Right renal pelvis (tissue), 4 donors: ENCODE data around the gene KRT3. TPM values are rescaled to one million over a fixed set of nuclear protein-coding genes. Genes with fewer than 3 reads are reported as not detected.

Experiments used
- DNase-seq, 4 donors: peaks; one replicate each; pipeline ENCODE4 v3.0.0-alpha.2; 2013; ENCODE audit warnings: low read depth in 4 of 4, low spot score in 3 of 4, missing footprints in 1 of 4
- polyA plus RNA-seq, 4 donors: library from polyadenylated mRNA; unstranded; fragments of 120-200 nt; gene quantifications; one replicate each; pipeline ENCODE4 v1.2.1, GENCODE V29; 2013; ENCODE audit not compliant: insufficient read length in 4 of 4

Gene KRT3
- polyA plus RNA-seq, 4 donors: not detected

- DNase-seq: no peak
Measured at GRCh38 chr12:52815161-52815560, 19.2 kb upstream of the KRT3 start.

DNA sequence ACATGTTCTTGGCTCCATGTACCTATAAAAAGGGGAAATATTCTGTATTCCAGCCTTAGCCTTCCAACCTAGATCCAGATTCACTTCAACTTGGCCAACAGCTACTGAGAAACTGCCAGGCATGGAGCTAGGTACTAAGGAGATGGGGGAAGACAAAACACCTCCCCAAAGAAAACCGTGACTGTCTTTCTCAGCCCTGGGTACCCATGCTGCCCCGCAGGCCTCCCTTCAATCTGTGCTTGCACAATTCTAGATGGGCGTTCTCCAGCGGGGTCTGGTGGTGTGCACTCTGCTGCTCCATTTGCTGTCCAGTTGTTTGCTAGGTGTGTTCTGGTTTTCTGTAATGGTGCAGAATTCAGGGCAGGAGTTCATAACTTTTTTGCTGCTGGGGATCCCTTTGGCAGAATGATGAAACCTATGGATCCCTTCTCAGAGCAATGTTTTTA is 18.8 kb upstream of the KRT3 start:
- no peak for DNase-seq

DNA sequence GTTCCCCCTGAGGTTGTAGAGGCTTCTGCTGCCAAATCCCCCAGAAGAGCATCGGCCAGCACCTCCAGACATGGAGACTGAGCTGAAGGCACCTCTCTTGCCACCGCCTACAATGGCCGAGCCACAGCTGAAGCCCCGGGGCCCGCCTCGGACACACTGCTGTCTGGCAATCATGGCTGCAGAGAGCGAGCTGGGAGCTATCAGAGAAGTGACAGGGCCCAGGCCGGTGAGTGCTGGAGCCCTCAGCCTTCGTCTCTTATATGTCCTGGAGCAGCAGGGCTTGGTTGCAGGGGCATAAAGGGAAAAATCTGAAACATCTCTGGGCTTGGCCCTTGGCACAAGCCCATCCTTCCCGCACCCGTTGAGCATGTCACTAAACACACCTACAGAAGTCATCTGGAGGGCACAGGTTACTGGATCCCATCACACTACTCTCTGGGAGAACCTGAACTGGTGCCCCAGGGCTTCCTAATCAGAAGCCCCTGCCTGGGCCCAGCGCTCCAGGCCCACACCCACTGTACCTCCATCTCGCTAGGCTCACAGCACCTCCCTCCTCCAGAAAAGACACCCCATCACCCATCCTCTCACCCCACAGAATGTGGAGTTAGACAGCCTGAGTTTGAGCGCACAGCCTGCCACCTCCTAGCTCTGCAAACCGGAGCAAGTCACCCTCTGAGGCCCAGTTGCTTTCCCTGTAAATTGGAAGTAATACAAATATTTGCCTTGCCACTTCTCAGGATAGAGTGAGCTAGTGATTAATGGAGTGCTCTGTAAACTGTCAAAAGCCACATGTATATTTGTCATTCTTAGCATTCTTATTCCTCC is 18.2 kb upstream of the KRT3 start, which contains the start of gene KRT4:
KRT4 (minus strand) TSS at position 232 of the 825 bp plus-strand sequence; CDS start at position 174, 58 bp downstream.
- no peak for DNase-seq

DNA sequence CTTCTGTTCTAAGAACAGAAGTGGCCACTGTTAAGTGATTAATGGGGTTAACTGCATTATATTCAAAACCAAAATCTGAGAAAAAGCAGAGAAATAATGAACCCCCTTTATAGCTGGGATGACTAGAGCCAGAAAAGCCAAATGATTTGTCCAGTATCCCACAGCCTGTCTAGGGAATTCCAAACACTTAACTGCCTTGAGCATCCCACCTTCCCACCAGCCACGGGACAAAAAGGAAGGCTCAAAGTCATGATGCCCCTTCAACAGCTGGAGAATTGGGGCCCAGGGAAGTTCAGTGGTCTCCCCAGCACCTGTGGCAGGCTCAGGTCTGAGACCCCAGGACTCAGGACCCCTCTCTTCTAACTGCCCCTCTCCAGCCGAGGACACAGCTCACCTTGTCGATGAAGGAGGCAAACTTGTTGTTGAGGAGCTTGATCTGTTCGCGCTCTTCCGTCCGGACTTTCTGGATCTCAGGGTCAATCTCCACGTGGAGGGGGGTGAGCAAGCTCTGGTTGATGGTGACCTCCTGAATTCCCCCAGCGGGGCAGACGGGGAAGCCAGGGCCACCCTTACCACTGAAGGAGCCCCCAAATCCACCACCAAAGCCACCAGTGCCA is 17.4 kb upstream of the KRT3 start:
- DNase-seq: no peak

GRCh38 chr12:52812749-52813148 is 16.8 kb upstream of the KRT3 start:
- no peak for DNase-seq

DNA sequence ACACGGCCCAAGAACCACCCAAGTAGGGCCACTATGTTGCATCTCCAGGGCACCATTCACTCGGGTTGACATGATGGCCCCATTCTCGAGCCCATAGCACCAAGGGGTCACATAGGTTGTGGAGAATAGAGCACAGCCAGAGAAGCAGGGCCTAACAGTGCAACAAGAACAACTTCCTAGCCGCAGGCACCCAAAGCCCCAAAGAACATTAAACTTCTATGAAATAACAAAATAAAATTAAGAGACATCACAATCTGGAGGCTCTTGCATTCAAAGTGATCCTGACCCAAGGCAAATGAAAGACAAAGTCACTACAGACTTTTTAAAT is 16.1 kb upstream of the KRT3 start:
- no peak for DNase-seq

- no peak for DNase-seq
Measured at GRCh38 chr12:52811191-52812072, 15.5 kb upstream of the KRT3 start.

DNA sequence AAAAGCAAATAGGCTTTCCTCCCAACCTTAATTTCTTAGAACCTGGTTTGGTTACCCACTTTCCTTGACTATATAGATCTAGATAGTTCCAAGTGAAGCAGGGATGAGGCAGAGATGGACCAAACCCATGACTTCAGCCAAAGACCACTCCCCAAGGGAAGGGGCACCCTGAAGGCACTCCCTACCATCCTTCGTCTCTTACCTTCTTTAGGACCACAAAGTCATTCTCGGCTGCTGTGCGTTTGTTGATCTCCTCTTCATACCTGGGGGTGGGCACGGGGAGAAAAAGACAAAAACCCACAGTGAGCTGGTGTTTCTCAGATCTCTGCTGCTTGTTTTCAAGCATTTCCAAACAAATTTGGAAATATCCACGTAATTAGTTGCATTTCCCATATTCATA is 14.6 kb upstream of the KRT3 start:
- DNase-seq: no peak

- DNase-seq: no peak
Measured at GRCh38 chr12:52809166-52809565, 13.2 kb upstream of the KRT3 start.

- DNase-seq: no peak
Measured at GRCh38 chr12:52808573-52809160, 12.8 kb upstream of the KRT3 start.

DNA sequence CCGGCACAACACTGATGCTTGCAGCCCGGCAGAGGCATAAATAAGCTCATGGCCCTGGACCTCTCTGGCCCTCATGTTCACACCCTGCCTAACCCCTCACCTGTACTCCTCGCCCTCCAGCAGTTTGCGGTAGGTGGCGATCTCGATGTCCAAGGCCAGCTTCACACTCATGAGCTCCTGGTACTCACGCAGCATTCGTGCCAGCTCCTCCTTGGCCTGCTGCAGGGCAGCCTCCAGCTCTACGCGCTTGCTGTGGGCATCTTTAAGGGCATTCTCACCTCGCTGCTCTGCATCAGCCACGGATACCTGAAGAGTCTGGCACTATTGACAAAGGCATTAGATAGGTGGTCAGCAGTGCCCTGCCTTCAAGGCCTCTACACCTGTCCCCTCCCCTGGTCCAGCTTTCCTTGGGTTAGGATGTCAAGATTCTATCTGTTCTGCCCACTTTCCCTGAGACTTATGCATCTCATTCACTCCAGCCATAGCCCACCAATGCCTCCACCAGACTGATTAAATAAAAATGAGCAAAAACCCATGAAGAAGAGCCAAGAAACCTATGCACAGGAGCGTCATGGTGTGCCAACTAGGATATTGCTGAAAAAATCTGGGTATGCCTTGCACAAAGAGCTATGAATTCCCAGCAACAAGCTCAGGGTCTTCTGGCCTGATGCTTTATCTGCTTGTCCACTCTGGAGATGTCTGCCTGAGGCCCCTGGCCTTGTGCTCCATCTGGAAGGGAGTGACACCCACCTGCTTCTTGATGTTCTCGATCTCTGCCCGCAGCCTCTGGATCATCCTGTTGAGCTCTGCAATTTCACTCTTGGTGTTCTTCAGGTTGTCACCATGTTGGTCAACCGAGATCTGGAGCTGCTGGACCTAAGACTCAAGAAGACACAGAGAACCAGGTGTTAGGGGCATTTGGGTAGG is 11.9 kb upstream of the KRT3 start:
- no peak for DNase-seq

GRCh38 chr12:52806821-52807543 is 11.1 kb upstream of the KRT3 start:
- no peak for DNase-seq

DNA sequence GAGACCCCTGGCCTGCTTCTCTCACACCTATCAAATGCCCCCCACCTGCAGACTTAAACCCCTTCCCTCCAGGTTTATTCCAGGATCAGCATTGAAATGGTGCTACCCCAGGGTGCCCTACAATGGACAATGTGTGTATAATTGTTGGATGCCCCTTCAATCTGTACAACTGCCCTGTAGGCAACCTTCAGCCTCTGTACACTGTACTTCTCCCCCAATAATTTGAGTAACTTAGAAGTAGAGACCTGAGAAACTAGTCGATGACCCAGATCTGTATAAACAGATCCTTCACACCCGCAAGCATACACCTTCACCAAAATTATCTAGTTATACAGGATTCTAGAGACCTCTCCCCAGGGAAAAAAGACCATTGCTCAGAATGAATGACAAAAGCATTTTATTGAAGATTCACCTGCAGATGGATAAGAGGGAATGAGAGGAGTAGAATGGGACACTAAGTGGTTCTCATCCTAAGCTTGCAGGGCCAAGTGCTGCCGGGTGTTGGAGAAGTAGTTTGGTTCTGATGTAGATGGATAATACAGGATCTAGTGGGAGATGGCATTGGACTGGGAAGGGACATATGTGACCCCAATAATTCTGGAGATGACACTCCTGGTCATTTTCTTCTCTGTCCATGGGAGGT is 10.4 kb upstream of the KRT3 start:
- no peak for DNase-seq

DNA sequence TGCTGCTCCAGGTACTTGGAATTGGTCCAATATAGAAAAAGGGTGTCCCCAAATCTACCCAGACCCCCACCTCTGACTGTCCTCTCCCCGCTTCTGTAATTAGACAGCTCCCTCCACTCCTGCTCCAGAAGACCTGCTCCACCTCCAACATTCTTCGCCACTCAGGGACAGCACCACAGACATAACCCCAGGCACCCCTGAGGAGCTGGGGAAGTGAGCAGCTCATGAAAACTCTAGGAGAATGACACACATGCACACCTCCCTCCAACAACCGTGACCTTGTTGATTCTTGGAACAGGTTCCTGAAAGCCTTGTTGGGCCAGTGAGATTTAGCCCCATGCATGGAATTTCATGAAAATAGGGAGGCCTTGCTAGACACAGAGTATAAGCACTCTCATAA is 9.8 kb upstream of the KRT3 start:
- DNase-seq: no peak

DNA sequence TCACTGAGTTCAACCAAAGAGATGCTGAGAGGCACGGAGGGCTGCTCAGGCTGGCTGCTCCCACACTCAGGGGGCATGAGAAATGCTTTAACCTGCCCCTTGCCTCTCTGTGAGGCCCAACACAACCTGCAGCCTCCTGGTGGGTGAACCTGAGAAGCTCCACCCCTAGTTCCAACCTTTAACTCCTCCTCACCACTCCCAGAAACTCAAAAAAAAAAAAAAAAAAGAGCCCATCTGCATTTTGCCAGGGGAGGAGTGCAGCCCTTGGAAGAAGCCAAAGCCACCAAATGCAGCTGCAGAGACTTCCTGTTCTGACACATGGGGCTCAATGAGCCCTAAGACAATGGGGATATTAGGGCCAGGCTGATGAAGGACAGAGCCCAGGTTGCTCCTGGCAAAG is 9.1 kb upstream of the KRT3 start:
- DNase-seq: no peak

DNA sequence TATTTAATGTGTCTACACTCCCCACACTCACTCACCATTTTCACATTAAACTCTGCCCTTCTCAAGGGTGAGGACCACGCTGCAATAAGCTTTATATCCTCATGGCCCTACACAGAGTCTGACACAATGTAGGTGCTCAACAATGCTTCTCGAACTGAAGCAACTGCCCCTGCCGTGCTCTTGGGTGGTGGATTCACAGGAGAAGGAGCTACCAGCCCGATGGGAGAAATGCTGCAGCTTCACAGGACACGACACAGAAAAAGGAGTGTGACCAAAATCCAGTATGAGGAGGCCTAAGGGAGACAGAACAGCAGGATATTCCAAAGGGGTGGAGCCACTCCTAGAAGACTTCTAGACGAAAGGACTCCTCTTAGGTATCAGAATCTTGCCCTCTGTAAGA is 6.5 kb upstream of the KRT3 start:
- no peak for DNase-seq

GRCh38 chr12:52801773-52802172 is 5.9 kb upstream of the KRT3 start:
- DNase-seq: no peak

- no peak for DNase-seq
Measured at GRCh38 chr12:52800259-52800917, 4.5 kb upstream of the KRT3 start.
